Duodenal mucosa (tissue), 2 donors: ENCODE measurements around the gene UNC13C.

Experiments
- H3K27ac ChIP-seq: one replicate; pipeline ENCODE4 v1.7.0; 2013; ENCODE audit warnings: low read depth, low read length
- H3K27me3 ChIP-seq, 2 donors: one replicate each; pipeline ENCODE4 v1.7.0; 2013; ENCODE audit warnings: low read length in 2 of 2, control low read depth in 1 of 2; ENCODE audit not compliant: insufficient read depth in 2 of 2, control insufficient read depth in 1 of 2
- H3K36me3 ChIP-seq, 2 donors: one replicate each; pipeline ENCODE4 v1.7.0; 2013; ENCODE audit warnings: low read length in 2 of 2, control low read depth in 1 of 2; ENCODE audit not compliant: insufficient read depth in 2 of 2, control insufficient read depth in 1 of 2
- H3K4me1 ChIP-seq, 2 donors: one replicate each; pipeline ENCODE4 v1.7.0; 2013; ENCODE audit warnings: low read length in 2 of 2, control low read depth in 1 of 2; ENCODE audit not compliant: insufficient read depth in 2 of 2, control insufficient read depth in 1 of 2
- H3K4me3 ChIP-seq, 2 donors: one replicate each; pipeline ENCODE4 v1.7.0; 2013; ENCODE audit warnings: low read length in 2 of 2, low read depth in 1 of 2
- H3K9ac ChIP-seq, 2 donors: one replicate each; pipeline ENCODE4 v1.7.0; 2013; ENCODE audit warnings: low read length in 2 of 2, low read depth in 1 of 2
- H3K9me3 ChIP-seq, 2 donors: one replicate each; pipeline ENCODE4 v1.7.0; 2013; ENCODE audit warnings: low read length in 2 of 2, control low read depth in 1 of 2; ENCODE audit not compliant: control insufficient read depth in 1 of 2

Gene UNC13C

DNA sequence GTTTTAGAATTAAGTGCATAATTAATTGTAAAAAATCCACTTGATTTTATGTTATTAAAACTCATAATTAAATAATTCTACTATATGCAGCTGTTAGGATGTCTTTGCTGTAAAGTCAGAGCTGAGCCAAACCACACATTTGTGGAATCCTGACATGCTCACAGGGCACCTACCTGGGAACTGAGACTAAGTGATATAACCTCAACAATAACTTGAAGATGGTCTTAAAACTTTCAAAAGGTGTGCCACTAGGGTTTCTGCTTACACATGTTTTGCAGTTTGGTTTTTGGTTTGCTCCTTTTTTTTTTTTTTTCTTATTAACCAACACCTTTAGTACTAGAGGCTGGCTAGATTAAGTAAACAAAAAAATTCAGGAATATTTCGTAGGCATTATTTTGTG lies 549.8 kb downstream of the UNC13C start:
- no peaks in the 10 kb centered on the region for H3K27me3 ChIP-seq
- H3K9me3 ChIP-seq: no peaks in the 10 kb centered on the region
- H3K4me3 ChIP-seq: no peak overlapping the region
- no peaks in the 10 kb centered on the region for H3K36me3 ChIP-seq
- H3K27ac ChIP-seq: no peak overlapping the region
- no peaks in the 10 kb centered on the region for H3K4me1 ChIP-seq
- no peak overlapping the region for H3K9ac ChIP-seq

DNA sequence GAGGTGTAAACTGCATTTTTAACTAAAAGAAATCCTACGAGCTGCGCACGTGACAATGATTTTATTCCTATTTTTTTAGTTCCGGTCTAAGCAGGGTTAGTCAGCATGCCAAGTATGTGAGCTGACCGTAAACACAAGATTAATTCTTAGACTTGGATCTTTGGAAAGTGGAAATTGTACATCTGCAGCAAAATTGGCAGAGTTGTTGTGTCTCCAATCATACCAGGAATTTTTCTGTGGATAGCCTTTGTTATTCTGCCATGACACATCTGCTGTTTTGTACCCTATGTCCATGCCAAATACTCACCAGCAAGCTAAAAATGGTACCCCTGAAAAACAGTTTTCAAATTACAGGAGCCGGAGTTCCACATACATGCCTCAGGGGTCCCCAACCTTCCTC lies 562.5 kb downstream of the UNC13C start:
- Histone ChIP-seq H3K4me3 (no peak overlapping the region), H3K27ac (no peak overlapping the region), H3K9me3 (no peaks in the 10 kb centered on the region), H3K4me1 (no peaks in the 10 kb centered on the region), H3K36me3 (no peaks in the 10 kb centered on the region), H3K27me3 (no peaks in the 10 kb centered on the region), H3K9ac (no peak overlapping the region)

- Histone ChIP-seq H3K4me1 (no peaks in the 10 kb centered on the region), H3K9me3 (no peaks in the 10 kb centered on the region), H3K4me3 (no peak overlapping the region), H3K27me3 (no peaks in the 10 kb centered on the region), H3K36me3 (no peaks in the 10 kb centered on the region), H3K9ac (no peak overlapping the region), H3K27ac (no peak overlapping the region)
Measured at GRCh38 chr15:54547491-54547890, 569.2 kb downstream of the UNC13C start.

DNA sequence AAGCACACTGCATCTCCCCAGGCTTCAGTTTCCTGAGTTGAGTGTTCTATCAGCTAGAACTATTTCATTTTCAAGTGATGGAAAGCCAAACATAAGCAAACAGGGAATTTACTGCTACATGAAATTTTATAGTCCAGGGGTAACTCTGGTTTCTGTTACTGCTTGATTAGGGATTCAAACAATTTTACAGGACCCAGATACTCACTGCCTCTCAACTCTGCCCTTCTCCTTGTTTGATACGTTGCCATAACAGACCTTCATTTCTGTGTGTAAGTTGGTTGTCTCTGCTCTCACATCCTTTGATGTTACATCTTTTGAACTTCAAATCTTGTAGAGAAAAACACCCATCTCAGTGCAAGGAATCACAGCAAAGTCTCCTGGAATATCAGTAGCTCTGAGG lies 572.7 kb downstream of the UNC13C start:
- Histone ChIP-seq H3K4me3 (no peak overlapping the region), H3K27ac (no peak overlapping the region), H3K9me3 (no peaks in the 10 kb centered on the region), H3K4me1 (no peaks in the 10 kb centered on the region), H3K36me3 (no peaks in the 10 kb centered on the region), H3K27me3 (no peaks in the 10 kb centered on the region), H3K9ac (no peak overlapping the region)

DNA sequence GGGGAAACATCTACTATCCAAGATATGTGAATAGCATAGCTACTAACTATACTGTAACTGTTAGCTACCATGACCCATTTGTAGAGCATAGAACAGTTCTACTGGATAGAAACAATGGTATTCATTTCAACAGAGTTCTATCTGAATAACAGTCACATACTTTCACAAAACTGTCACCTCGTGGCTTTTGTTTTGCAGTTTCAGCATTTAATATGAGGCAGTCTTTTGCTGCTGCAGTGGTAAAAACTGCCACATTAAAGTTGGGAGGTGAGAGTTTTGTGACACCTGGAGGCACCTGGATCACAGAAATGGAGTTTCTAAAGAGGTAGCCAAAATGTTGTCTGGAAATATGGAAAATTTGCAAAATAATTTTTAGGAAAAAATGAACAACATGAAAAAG lies 578.0 kb downstream of the UNC13C start:
- no peak overlapping the region for H3K9ac ChIP-seq
- H3K4me3 ChIP-seq: no peak overlapping the region
- H3K4me1 ChIP-seq: no peaks in the 10 kb centered on the region
- no peaks in the 10 kb centered on the region for H3K27me3 ChIP-seq
- H3K9me3 ChIP-seq: no peaks in the 10 kb centered on the region
- no peaks in the 10 kb centered on the region for H3K36me3 ChIP-seq
- no peak overlapping the region for H3K27ac ChIP-seq

DNA sequence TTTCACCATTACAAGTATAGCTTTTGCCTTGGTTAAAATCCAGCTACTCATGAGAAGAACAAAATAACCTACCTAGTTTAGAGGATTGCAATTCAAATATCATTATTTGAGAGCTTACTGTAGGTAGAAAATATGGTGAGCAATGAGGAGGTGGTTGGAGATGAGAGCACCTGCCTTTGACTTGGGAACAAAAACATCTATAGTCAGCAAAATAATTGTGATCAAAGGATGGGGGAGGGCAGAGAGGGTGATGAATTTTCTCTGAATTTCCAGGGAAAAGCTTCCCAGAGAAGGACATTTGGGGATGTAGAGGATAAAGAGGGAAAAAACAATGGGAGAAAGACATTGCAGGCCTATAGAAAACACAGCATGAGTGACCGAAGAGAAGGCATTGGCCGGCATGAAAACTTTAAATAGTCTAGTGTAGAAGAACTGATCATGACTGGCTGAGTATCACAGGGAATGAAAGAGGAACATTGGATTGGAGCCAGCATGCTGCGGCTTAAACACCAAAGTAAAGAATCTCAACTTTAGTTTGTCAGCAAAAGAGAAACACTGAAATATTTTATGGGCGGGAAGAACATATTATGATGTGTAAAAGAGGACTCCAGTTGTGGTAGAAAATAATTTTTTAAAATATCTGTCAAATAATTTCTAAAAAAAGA lies 581.3 kb downstream of the UNC13C start:
- Histone ChIP-seq H3K27ac (no peak overlapping the region), H3K27me3 (no peaks in the 10 kb centered on the region), H3K36me3 (no peaks in the 10 kb centered on the region), H3K4me3 (no peak overlapping the region), H3K4me1 (no peaks in the 10 kb centered on the region), H3K9ac (no peak overlapping the region), H3K9me3 (no peaks in the 10 kb centered on the region)

DNA sequence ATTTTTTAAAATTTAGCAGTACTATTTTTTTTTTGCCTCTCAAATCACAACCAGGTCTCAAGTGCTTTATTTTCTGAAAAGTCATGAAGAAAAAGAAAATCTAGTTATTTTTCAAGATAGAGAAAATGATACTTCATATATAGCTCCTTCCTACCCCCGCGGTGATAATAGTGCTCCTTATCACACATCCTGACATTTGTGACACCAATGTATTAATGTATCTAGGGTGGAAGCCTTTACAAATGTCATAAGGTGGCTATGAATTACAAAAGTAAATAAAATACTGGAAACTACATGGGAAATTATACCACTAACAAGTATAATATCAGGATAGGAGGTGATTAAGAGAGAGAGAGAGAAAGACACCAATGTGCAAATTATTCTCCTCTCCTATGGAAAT lies 582.2 kb downstream of the UNC13C start:
- Histone ChIP-seq H3K36me3 (no peaks in the 10 kb centered on the region), H3K9me3 (no peaks in the 10 kb centered on the region), H3K9ac (no peak overlapping the region), H3K27me3 (no peaks in the 10 kb centered on the region), H3K4me1 (no peaks in the 10 kb centered on the region), H3K4me3 (no peak overlapping the region), H3K27ac (no peak overlapping the region)

- Histone ChIP-seq H3K36me3 (no peaks in the 10 kb centered on the region), H3K4me3 (no peak overlapping the region), H3K4me1 (no peaks in the 10 kb centered on the region), H3K9me3 (no peaks in the 10 kb centered on the region), H3K27ac (no peak overlapping the region), H3K9ac (no peak overlapping the region), H3K27me3 (no peaks in the 10 kb centered on the region)
Measured at GRCh38 chr15:54564166-54564565, 585.9 kb downstream of the UNC13C start.

DNA sequence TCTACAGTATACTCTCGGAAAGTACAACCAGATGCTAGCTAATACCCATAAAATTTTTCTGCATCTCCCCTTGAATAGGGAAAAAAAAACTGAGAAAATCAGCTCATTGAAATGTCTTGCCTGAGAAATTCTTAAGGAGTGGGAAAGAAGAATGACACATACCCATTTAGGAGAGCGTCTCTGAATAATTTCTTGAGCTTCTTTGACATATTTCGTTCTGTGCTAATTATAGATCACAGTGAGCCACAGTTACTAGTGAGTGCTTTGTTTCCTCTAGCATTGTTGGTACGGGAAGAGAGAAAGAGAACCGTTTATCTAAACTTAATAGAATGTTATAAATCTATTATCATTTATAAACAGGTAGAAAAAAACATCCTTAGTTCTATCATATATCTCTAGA lies 588.4 kb downstream of the UNC13C start:
- H3K4me1 ChIP-seq: no peaks in the 10 kb centered on the region
- H3K9me3 ChIP-seq: no peaks in the 10 kb centered on the region
- no peak overlapping the region for H3K4me3 ChIP-seq
- no peaks in the 10 kb centered on the region for H3K36me3 ChIP-seq
- no peaks in the 10 kb centered on the region for H3K27me3 ChIP-seq
- no peak overlapping the region for H3K9ac ChIP-seq
- H3K27ac ChIP-seq: no peak overlapping the region

GRCh38 chr15:54567408-54568035 lies 589.3 kb downstream of the UNC13C start:
- Histone ChIP-seq H3K4me1 (no peaks in the 10 kb centered on the region), H3K9me3 (no peaks in the 10 kb centered on the region), H3K27me3 (no peaks in the 10 kb centered on the region), H3K9ac (no peak overlapping the region), H3K27ac (no peak overlapping the region), H3K4me3 (no peak overlapping the region), H3K36me3 (no peaks in the 10 kb centered on the region)
